DND-41 (cell line): ENCODE results near the gene RING1.

ENCODE experiments used
- ATAC-seq: fragments of 200-7000 bp; cut with Tn5 transposase; 3 replicates; pipeline ENCODE4 v1.9.1; 2021; ENCODE audit warnings: low read depth; ENCODE audit not compliant: insufficient read depth
- DNase-seq: peaks from one replicate; pipeline ENCODE4 v3.0.0-alpha.2; 2020
- H2AFZ ChIP-seq: 2 replicates; pipeline ENCODE4 v1.6.0; 2012; ENCODE audit warnings: low read depth, low read length
- H3K27ac ChIP-seq: 2 replicates; pipeline ENCODE4 v1.5.1; 2012; ENCODE audit warnings: low read length, inconsistent platforms
- H3K27me3 ChIP-seq: fragments of 200-600 bp; sonication (generic); 2 replicates; pipeline ENCODE4 v1.6.0; 2012; ENCODE audit warnings: low read length, mild to moderate bottlenecking, inconsistent platforms; ENCODE audit not compliant: insufficient read depth, poor library complexity
- H3K36me3 ChIP-seq: 2 replicates; pipeline ENCODE4 v1.5.1; 2012; ENCODE audit warnings: low read length, inconsistent platforms; ENCODE audit not compliant: insufficient read depth
- H3K4me1 ChIP-seq: 2 replicates; pipeline ENCODE4 v1.5.1; 2012; ENCODE audit warnings: mild to moderate bottlenecking, low read length; ENCODE audit not compliant: insufficient read depth
- H3K4me2 ChIP-seq: 2 replicates; pipeline ENCODE4 v1.6.0; 2012; ENCODE audit warnings: mild to moderate bottlenecking, moderate library complexity, low read length, inconsistent platforms; ENCODE audit not compliant: insufficient read depth
- H3K4me3 ChIP-seq, 2 experiments: fragments of 200-600 bp in 1 of 2; shearing (Covaris generic) in 1 of 2; 2 replicates each; pipeline ENCODE4 v1.5.1; 2012 to 2016; ENCODE audit warnings: inconsistent platforms in 2 of 2, low read length in 2 of 2, mild to moderate bottlenecking in 2 of 2, low read depth in 1 of 2, moderate library complexity in 1 of 2
- H3K79me2 ChIP-seq: 2 replicates; pipeline ENCODE4 v1.6.0; 2012; ENCODE audit warnings: low read length, inconsistent platforms; ENCODE audit not compliant: insufficient read depth
- H3K9ac ChIP-seq: 2 replicates; pipeline ENCODE4 v1.6.0; 2012; ENCODE audit warnings: low read depth, mild to moderate bottlenecking, inconsistent platforms, low read length, moderate library complexity
- H3K9me3 ChIP-seq: 2 replicates; pipeline ENCODE4 v1.5.1; 2012; ENCODE audit warnings: low read length, moderate library complexity, mild to moderate bottlenecking, inconsistent platforms; ENCODE audit not compliant: insufficient read depth, severe bottlenecking
- H4K20me1 ChIP-seq: 2 replicates; pipeline ENCODE4 v1.6.0; 2012; ENCODE audit warnings: low read length; ENCODE audit not compliant: insufficient read depth
- CTCF ChIP-seq: IDR thresholded peaks from 2 replicates; pipeline ENCODE4 v1.5.1; 2012; ENCODE audit warnings: borderline replicate concordance, low read length, moderate library complexity, mild to moderate bottlenecking; ENCODE audit not compliant: poor library complexity, severe bottlenecking; ENCODE audit errors: extremely low read depth
- EZH2 ChIP-seq: IDR thresholded peaks from 3 replicates; pipeline ENCODE4 v1.6.1; 2012; ENCODE audit warnings: borderline replicate concordance, low read depth, mild to moderate bottlenecking, moderate library complexity, low read length, inconsistent platforms; ENCODE audit not compliant: severe bottlenecking

Gene RING1

DNA sequence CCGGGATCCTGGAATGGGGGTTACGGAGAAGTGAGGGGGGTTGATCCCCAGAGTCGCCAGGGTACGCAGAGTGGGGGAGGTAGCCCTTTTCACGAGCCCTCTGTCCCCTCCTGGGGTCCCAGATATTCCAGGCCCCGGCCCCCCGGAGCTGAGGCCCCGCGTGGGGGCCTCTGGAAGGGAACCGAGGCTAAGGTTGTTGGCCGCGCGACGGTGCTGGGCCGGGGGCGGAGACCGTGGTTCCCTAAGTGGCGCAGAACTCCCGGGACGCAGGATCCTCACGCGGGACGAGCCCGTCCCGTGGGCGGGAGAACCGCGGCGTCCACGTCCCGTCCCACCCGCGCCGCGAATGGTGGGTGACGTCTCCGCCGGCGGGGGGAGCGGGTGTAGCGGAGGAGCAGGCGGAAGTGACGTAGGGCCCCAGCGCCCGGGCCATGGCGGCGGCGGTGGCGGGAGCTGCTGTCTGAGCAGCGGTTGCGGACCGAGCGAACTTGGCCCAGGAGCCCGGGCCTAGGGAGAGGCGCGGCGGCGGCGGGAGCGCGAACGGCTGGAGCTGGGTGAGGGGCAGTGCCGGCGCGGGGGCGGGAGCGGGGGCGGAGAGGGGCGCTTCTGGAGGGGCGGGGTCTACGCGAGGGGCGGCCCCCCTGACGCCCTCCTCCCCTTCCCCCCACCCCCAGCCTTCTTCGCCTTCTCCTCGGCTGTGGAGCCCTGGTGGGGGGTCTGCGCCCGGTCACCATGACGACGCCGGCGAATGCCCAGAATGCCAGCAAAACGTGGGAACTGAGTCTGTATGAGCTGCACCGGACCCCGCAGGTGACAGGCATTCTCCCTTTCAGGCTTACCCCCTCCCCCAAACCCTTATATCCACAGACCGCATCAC, at the start of gene RING1:
Gene RING1 (plus strand): TSS at position 410 of the 877 bp plus-strand sequence. CDS start 323 bp downstream, at position 733.
- TF ChIP-seq EZH2, result no peak
- TF ChIP-seq CTCF, result no peak
- Histone ChIP-seq H3K4me2 (peak within 1 kb of the TSS; percentile 88), H3K9ac (peak within 1 kb of the TSS; percentile 94), H3K4me3 (peak within 1 kb of the TSS; percentile 76), H3K79me2 (peaks cover 17% of the 10 kb centered on the region), H3K4me1 (peaks cover 49% of the 10 kb centered on the region), H2AFZ (peak within 1 kb of the TSS; percentile 88), H3K9me3 (no peaks in the 10 kb centered on the region), H3K36me3 (peaks cover 21% of the 10 kb centered on the region), H3K27me3 (peaks cover 12% of the 10 kb centered on the region), H4K20me1 (peaks cover 7% of the 10 kb centered on the region), H3K27ac (peak within 1 kb of the TSS; percentile 81)
- peak; percentile 63 for ATAC-seq
- peak; percentile 85 for DNase-seq

DNA sequence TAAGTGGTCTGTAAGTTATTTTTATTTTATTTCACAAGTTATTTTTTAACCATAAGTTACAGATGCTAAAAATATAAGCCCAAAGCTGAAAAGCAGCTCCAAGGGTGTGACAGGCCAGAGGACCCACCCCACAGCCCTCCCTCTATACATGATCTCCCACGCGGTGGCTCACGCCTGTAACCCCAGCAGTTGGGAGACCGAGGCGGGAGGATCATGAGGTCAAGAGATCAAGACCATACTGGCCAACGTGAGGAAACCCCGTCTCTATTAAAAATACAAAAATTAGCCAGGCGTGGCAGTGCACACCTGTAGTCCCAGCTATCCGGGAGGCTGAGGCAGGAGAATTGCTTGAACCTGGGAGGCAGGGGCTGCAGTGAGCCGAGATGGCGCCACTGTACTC, 48.2 kb upstream of the RING1 start:
- Histone ChIP-seq H2AFZ (no peak overlapping the region), H3K4me3 (no peak overlapping the region), H3K27me3 (peaks cover 16% of the 10 kb centered on the region), H3K9ac (no peak overlapping the region), H3K36me3 (no peaks in the 10 kb centered on the region), H3K4me1 (peaks cover 11% of the 10 kb centered on the region), H3K4me2 (no peak overlapping the region), H3K9me3 (no peaks in the 10 kb centered on the region), H4K20me1 (no peaks in the 10 kb centered on the region), H3K79me2 (no peaks in the 10 kb centered on the region), H3K27ac (no peak overlapping the region)
- no peak for ATAC-seq
- TF ChIP-seq EZH2, result no peak
- no peak for TF ChIP-seq CTCF
- no peak for DNase-seq

DNA sequence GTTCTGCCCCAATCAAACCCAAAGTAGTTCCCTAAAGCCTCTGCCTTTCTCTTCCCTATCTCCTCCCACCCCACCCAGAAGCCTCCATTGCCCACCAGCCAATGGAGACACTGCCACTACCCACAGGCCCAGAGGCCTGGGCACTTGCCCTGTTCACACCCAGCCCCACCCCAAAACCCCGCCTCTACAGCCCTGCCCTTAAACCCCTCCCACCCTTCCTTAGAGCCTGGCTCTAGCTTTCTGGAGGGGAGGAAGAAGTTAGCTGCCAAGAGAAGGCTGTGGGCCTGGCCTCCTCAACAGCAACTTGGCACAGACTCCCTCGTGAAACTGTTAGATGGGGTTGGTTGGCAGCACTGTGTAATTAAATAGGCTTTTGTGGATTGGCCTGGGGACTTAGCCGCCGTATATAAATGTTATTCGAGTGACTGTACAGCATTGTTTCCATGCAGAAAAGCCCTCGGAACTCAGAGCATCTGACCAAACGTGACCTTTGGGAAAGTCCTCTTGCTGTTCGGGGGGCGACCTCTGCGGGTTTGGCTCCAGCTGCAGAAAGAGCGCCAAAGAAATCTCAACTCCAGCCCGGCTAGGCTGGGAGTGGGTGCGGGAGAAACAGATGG, 47.5 kb upstream of the RING1 start:
- Histone ChIP-seq H3K9me3 (no peaks in the 10 kb centered on the region), H4K20me1 (no peaks in the 10 kb centered on the region), H3K4me3 (no peak overlapping the region), H3K27ac (no peak overlapping the region), H3K27me3 (peaks cover 16% of the 10 kb centered on the region), H3K4me2 (no peak overlapping the region), H3K79me2 (no peaks in the 10 kb centered on the region), H2AFZ (peak overlapping the region; percentile 65; the same call in 1 of the 2 replicates), H3K9ac (no peak overlapping the region), H3K4me1 (peaks cover 11% of the 10 kb centered on the region), H3K36me3 (no peaks in the 10 kb centered on the region)
- no peak for ATAC-seq
- DNase-seq, result no peak
- TF ChIP-seq CTCF (no peak), EZH2 (no peak)
